ENCODE data around the gene CLCF1. TPM values are rescaled to one million over a fixed set of nuclear protein-coding genes. Genes with fewer than 3 reads are reported as not detected.

CLCF1 gene
- total and polyA plus RNA-seq, 2 of the 13 experiments (the other 11 are each of a cell fraction or from before 2014, with no cell fraction given), result 0.49 to 0.78 TPM

- POLR2A ChIA-PET, result interaction anchor here (1.0 to 9.7 kb wide), 4 partner anchors 27 to 63 kb away, joined by 3 to 365 read pairs (median 10); partner anchors contain the start of genes ANKRD13D and CLCF1
- peak; percentile 87 for FAIRE-seq
- DNase-seq (ENCODE audit: low spot score), result no peak
- peak overlapping the region; percentile 2; the same call in 1 of the 2 replicates for H3K4me2 ChIP-seq (ENCODE audit: low read depth, low read length)
- in situ Hi-C loops (cut with HindIII; ENCODE audit: extremely low pct_ligation_motif_present, low pct_unique_long_range_greater_than_20kb) (loop anchor here (5.0 kb wide), 1 partner anchor 36 kb away; no protein-coding TSS in a partner anchor), intact Hi-C loops (cut with micrococcal nuclease; ENCODE audit: unreplicated experiment) (no loop called here)
- no peak for ATAC-seq
- H3K4me3 ChIP-seq (replicated peaks in 1 of 3; ENCODE audit: insufficient read depth in 1 of 3, low read depth in 2 of 3, low read length in 3 of 3), result no peak overlapping the region
- no peaks in the 10 kb centered on the region for H3K9me3 ChIP-seq (ENCODE audit: low read length)
- H3K27me3 ChIP-seq (ENCODE audit: control insufficient read depth in 1 of 2, insufficient read depth in 2 of 2, low read length in 2 of 2), result no peaks in the 10 kb centered on the region
- peaks cover 36% of the 10 kb centered on the region for H3K4me1 ChIP-seq (ENCODE audit: insufficient read depth, low read length)
- H3K79me2 ChIP-seq (ENCODE audit: insufficient read depth, low read length), result no peaks in the 10 kb centered on the region
- no peak overlapping the region for H3K9ac ChIP-seq (ENCODE audit: insufficient read depth, low read depth, low read length)
- no peaks in the 10 kb centered on the region for H4K20me1 ChIP-seq (ENCODE audit: insufficient read depth, low read length)
- no TSS peak for BruUV-seq (replicated peaks)
- H3K36me3 ChIP-seq (replicated peaks in 1 of 2; ENCODE audit: control insufficient read depth in 1 of 2, insufficient read depth in 2 of 2, low read length in 2 of 2), result no peaks in the 10 kb centered on the region
- no peak overlapping the region for H2AFZ ChIP-seq (ENCODE audit: low read length)
- 70% methylated on average over 8 of the region's 11 CpGs for WGBS (ENCODE audit: low lambda C conversion rate)
- CTCF ChIA-PET (ENCODE audit: low intra/inter-chr PET ratio, low total read pairs), result interaction anchor here (0.7 to 2.6 kb wide), 3 partner anchors 23 to 154 kb away, joined by 3 to 25 read pairs (median 3); no protein-coding TSS in a partner anchor
- no peak overlapping the region for H3K27ac ChIP-seq (ENCODE audit: extremely low read length, insufficient read depth, low read length)
- TF ChIP-seq KIAA2018 (CRISPR knock-in tag; IDR thresholded peaks at IDR 0.05; ENCODE audit: borderline replicate concordance), result no peak
- TF ChIP-seq ZNF589 (CRISPR knock-in tag; conservative IDR thresholded peaks at IDR 0.05), result no peak
- no peak for TF ChIP-seq ZNF878 (CRISPR knock-in tag; IDR thresholded peaks at IDR 0.05)
- peak; percentile 90 for TF ChIP-seq FOSL2 (CRISPR knock-in tag; IDR thresholded peaks at IDR 0.05)
- no peak for TF ChIP-seq SIN3A (IDR thresholded peaks at IDR 0.05; ENCODE audit: borderline replicate concordance, low read depth, low read length)
- TF ChIP-seq BCL3 (CRISPR knock-in tag; IDR thresholded peaks at IDR 0.05), result no peak
- no peak for TF ChIP-seq ZNF557 (CRISPR knock-in tag; IDR thresholded peaks at IDR 0.05)
- TF ChIP-seq TAF1 (CRISPR knock-in tag; IDR thresholded peaks at IDR 0.05), result no peak
- TF ChIP-seq NFATC3 (CRISPR knock-in tag; IDR thresholded peaks at IDR 0.05), result no peak
- no peak for TF ChIP-seq CEBPB (IDR thresholded peaks at IDR 0.05; ENCODE audit: borderline replicate concordance, low read depth, low read length)
- TF ChIP-seq SMAD3 (CRISPR knock-in tag; IDR thresholded peaks at IDR 0.05), result no peak
- TF ChIP-seq MIXL1 (CRISPR knock-in tag; IDR thresholded peaks at IDR 0.05), result no peak
- TF ChIP-seq ZNF33A (CRISPR knock-in tag; IDR thresholded peaks at IDR 0.05; ENCODE audit: borderline replicate concordance), result no peak
- TF ChIP-seq ZNF720 (CRISPR knock-in tag; IDR thresholded peaks at IDR 0.05), result no peak
- TF ChIP-seq RXRA (CRISPR knock-in tag; IDR thresholded peaks at IDR 0.05), result no peak
Measured at GRCh38 chr11:67351275-67352005, 22.0 kb downstream of the CLCF1 start.

Data from HepG2 (cell line).